Measurements from ENCODE around the gene SLC18A2. TPM values are rescaled to one million over a fixed set of nuclear protein-coding genes. Genes with fewer than 3 reads are reported as not detected.
A peak's percentile ranks its signal among the peaks of the same experiment; 100 is the strongest.
"Not testable (repeated sequence)": the region's sequence is repeated elsewhere in the genome, so short reads cannot be mapped to it uniquely, and the experiment has no call there.

SLC18A2 gene
- total RNA-seq (2014; rRNA removed; shearing (Covaris generic)) = not detected in 2 replicates

DNA sequence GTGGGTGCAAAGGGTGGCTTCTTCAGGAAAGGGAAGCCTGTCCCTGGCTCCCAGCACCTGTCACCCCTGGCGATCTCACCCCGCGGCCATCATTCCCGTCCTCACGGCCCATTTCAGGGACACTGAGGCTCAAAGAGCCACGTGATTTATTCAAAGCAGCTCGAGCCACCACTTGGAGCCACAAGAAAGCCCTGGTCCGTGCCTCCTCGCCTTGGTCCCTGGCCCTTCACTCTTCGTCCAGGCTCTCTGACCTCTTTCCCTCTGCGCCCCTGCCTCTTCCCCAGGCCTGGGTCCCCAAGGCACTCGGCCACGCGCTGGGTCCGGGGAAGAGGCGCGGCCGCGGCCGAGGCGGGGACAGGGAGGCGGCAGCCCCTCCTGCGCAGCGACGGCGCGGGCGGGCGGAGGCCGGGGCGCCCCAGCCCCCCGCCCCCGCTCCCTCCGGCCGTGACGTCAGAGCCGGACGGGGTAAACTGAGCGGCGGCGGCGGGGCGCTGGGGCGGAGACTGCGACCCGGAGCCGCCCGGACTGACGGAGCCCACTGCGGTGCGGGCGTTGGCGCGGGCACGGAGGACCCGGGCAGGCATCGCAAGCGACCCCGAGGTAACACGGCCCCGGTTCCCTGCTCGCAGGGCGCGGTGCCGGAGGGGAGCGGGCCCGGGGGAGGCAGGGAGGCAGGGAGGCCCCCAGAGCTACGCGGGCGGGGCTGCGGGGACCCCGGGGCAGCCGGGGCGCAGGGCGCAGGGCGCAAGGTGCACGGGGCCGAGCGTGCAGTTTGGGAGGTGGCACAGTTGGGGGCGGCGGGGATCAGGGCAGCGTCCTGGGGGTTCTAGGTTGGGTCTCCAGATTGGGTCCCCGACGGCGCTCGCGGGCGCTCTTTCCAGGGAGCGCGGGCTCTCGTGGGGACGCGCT lies at the start of gene SLC18A2:
Gene SLC18A2 (plus strand): TSS at position 494 of the 909 bp plus-strand sequence. CDS start 580 bp downstream, outside the sequence.
- DNase-seq (ENCODE audit: low read depth) = no peak

DNA sequence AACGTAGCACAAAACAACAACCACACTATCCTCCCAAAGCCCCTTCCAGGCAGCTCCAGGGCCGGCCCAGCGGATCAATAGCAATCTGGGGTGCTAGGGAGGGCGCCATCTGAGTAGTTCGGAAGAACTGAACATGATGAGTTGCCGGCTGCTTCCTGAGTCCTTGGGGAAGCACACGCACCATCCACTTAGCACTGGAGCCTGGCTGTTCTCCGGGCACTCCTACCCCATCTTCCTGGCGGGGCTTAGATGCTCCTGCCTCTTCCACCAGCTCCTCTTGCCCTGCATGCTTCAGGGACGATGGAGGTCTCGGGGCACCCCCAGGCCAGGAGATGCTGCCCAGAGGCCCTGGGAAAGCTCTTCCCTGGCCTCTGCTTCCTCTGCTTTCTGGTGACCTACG lies 43.7 kb upstream of the SLC18A2 start, which contains the start of gene KCNK18:
Gene KCNK18 (plus strand): TSS at position 301 of the 400 bp plus-strand sequence. CDS start 0 bp downstream, at position 301.
- DNase-seq (ENCODE audit: low read depth) = no peak

DNA sequence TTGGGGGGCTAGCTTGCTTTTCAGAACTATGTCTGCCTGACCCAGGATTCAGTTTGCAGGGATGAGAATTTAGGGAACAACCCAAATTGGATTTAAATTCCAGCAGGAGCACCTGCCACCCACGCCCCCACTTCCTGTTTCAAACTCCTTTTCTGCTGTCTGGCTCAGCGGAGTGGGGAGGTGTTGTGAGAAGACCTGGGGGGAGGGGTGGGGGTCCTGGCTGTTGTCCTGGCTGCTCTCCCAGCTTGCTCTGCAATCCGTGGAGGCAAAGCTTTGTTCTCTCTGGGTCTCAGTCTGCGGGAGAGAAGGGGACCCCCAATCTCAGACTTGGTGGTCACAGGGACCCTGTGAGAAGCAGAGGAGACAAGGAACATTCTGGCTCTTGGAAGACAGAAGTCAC lies 42.8 kb upstream of the SLC18A2 start:
- no peak for DNase-seq (ENCODE audit: low read depth)

DNA sequence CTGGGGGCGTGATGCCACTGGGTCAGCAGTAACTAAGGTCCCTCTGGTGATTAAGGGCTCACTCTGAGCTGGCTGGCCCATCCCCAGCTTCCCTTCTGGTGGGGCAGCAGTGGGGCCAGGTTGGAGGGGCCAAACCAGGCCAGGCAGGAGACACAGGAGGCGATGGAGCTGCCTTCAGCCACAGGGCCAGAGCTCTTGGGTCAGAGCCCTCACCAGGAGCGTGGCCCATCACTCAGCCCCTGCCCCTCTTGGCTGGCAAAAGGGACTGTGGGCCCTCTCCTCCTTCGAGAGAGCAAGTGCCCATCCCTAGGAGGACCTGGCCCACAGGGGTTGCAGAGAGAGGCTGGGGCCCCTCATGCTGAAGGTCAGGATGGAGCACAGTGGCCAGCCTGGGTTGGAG lies 39.1 kb upstream of the SLC18A2 start:
- no peak for DNase-seq (ENCODE audit: low read depth)

DNA sequence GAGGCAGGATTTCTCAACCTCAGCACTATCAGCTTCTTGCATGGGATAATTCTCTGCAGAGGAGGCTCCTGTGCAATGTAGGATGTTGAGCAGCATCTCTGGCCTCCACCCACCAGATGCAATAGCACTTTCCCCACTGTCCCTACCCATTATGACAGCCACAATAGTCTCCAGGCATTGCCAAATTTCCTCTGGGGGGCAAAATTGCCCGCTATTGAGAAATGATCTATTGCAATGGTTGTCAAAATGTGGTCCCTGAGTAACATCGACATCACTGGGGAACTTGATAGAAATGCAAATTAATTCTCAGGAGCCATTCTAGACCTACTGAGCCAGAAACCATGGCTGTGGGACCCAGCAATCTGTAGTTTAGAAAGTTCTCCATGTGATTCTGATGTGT lies 36.6 kb upstream of the SLC18A2 start:
- DNase-seq (ENCODE audit: low read depth) = no peak

DNA sequence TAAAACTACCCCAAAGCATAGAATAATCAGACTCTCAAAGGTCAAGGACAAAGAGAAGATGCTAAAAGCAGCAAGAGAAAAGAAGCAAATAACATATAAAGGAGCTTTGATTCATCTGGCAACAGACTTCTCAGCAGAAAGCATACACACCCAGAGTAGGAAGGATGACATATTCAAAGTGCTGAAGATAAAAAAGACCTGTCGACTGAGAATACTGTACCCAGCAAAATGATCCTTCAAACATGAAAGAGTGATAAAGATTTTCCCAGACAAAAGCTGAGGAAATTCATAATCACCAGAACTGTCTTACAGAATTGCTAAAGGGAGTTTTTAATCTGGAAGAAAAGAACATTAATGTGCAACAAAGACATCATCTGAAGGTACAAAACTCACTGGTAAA lies 28.7 kb upstream of the SLC18A2 start:
- DNase-seq (ENCODE audit: low read depth) = no peak

DNA sequence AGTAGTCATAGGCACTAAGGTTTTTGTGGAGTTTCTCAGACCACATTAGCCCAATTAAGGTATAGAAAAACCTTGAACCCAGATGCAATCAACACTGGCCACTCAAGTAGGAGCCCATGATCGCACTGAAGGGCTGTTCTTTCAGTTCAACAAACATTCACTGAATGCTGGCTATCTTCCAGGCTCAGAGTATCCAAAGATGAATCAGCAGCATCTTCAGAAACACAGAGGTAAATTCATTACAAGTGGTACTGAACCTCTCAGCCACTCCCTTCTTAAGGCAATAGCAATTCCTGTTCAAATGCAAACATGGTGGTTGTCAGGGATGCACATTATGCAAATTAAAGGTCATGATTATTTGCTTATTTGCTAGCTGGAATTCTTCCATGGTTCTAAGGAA lies 26.5 kb upstream of the SLC18A2 start:
- DNase-seq (ENCODE audit: low read depth) = peak; percentile 26

DNA sequence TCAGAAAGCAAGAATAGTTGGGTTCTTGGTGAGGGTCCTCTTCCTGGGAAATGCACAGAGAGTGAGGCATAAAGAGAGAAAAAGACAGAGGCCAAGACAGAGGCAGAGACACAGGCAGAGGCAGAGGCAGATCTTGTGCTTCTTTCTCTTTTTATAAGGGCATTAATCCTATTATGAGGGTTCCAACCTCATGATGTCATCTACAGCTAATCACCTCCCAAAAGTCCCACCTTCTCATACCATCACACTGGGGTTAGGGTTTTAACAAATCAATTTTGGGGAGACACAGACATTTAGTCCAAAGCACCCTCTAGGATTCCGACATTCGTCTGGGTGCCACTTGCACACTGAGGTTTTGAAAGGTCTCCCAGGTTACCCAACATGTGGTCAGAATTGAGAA lies 25.8 kb upstream of the SLC18A2 start:
- DNase-seq (ENCODE audit: low read depth) = no peak

DNA sequence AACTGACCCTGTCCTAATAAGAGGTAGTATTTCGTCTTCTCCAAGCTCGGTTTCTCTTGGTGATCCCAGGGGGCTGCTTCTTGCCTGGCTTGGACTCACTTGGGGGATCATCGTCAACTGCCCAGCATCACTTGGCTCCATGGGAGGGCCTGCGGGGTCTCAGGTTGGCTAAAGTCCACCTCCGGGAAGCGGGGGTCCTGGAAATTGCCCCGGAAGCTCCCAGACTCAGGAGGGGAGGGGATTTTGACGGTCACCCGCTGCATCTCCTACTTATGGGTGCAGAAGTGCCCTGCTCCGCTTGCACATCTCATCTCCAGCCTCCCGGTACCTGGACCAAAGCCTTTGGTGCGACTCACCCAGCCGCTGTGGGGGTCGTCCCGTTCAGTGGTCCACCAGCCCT lies 24.9 kb upstream of the SLC18A2 start:
- no peak for DNase-seq (ENCODE audit: low read depth)

DNA sequence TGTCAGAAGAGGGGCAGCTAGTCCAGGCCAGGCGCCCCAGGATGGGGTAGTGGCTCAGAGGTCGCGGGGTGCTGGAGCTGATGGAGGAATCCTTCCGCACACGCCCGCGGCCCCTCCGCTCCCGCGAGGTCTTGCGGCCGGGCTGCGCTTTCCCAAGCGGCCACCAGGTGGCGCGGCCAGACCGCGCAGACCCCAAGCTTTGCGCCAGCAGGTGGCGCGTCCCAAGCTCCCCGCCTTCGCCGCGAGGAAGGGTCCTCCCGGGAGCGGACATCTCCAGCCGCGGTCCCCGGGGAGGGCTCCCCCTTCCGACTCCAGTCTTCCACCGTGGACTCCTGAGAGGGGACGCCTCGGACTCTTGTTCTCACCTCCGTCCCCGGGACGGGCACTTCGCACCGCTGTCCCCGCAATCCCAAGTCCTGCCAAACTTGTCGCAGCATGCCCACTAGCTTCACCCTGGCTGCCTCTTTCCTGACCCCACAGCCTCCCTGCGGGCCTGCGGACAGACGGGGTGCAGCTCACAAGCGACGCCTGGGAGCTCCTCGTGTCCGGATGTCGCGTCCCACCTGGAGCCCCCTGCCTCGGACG lies 24.2 kb upstream of the SLC18A2 start:
- no peak for DNase-seq (ENCODE audit: low read depth)

DNA sequence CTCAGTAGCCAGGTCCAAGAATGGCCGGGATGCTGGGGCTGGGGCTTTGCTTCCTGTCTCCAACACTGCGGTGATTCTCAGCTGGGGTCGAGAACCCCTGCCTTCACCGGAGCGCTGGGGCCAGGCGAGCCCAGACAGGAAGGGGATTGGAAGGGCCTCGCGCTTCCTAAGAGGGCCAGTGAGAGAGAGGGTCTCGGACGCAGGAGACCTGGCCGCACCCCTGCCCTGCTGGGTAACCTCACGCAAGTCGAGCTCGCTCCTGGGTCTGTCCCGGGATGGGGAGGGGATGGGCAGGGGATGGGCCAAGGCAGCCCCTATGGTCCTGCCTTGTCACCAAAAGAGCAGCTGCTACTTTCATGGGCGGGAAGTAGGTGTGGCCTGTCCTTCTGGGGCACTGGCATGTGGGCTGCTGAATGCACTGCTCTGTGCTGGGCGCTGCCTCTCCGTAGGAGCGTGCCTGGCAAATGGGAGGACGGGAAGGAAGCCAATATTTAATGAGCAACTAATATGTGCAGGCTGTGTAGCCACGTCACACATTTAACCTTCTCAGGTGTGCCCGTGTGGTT lies 23.6 kb upstream of the SLC18A2 start:
- DNase-seq (ENCODE audit: low read depth) = no peak

DNA sequence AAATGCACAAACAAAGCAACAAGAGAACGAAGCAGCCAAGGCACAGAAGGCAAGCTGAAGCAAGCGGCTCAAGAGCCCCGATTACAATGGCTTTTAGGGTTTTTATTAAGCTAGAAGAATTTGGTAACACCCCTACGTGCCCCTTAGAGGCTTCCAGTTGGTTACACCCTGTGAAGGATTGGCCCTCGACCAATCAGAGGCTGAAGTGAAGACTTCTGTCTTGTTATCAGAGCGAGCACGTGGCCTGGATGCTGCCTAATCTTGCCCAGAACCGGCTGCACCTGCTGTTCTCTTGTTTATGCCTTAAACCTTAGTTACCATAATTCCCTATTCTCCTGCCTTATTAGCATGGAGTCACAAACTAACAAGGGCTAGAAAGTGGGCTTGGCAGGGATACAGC lies 22.3 kb upstream of the SLC18A2 start:
- DNase-seq (ENCODE audit: low read depth) = no peak

DNA sequence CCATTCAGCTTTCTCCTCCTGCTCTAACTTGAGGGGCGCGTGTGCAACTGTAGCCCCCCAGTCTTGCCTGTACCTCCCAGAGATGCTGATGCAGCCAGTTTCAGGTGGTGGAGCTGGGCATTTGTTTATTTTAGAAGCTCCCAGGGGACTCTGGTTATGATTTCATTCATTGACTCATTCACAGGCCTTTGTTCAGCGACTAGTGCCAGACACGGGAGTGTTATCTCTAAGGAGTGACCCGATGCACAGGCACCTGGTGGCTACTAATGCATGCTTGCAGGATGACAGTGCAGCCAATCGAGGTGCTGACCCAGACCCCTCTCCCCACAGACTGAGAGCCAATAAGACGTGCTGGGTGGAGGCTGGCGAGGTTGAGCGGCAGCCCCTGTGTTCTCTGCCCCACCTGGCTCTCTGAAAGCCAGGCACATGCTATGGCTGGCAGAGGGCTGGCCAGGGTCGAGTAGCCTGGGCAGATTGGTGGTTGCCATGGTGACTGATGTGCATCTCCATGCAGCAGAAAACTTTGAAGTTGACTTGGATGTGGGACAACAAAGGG lies 19.7 kb upstream of the SLC18A2 start:
- peak; percentile 67 for DNase-seq (ENCODE audit: low read depth)

DNA sequence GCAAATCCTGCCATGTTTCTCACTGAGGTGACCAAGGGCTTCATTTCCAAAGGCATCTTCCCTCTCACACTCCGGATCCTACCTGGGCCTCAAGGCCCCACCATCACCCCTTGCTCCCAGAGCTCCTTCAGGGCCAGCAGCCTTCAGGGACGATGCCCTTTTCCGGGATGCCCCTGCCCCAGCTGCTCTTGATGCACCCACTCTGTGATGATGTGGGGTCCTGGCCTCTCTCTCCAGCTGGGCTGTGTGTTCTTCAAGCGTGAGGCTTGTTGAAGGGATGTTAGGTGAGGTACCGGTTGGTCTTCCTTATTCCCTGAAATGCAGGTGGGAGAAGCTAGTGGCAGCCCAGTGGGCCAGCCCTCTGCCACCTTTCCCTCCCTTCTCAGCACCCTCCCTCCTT lies 18.4 kb upstream of the SLC18A2 start:
- no peak for DNase-seq (ENCODE audit: low read depth)

DNA sequence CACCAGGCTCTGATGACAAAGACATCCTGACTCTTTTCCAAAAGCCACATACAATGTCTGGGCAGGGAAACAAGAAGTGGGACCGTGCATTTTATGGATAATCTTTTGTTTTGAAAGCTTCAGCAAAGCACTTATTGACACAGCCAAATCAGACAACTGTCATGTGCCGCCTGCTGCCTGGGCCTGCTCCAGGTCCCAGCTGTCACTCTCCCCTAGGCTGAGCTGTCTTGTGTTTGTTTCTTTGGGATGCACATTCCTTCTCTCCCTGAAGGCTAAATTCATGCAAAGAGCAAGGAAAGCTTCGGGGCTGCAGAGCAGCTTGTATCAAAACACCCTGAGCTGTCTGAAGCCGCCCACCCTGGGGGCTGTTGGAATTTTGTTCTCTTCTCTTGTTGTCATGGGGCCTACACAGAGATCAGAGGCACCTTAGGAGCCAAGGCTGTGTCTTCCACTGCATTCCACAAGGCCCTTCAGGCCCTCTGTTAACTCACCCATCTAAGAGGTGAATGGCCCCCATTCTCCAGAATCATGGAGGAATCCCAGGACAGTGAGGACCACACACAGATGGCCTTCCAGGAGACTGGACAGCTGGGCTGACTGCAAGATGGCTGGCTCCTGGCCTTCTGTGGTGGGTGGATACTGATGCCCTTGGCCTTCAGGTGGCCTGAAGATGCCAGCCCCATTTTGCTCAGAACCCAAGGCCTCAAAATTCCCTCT lies 17.8 kb upstream of the SLC18A2 start:
- no peak for DNase-seq (ENCODE audit: low read depth)

DNA sequence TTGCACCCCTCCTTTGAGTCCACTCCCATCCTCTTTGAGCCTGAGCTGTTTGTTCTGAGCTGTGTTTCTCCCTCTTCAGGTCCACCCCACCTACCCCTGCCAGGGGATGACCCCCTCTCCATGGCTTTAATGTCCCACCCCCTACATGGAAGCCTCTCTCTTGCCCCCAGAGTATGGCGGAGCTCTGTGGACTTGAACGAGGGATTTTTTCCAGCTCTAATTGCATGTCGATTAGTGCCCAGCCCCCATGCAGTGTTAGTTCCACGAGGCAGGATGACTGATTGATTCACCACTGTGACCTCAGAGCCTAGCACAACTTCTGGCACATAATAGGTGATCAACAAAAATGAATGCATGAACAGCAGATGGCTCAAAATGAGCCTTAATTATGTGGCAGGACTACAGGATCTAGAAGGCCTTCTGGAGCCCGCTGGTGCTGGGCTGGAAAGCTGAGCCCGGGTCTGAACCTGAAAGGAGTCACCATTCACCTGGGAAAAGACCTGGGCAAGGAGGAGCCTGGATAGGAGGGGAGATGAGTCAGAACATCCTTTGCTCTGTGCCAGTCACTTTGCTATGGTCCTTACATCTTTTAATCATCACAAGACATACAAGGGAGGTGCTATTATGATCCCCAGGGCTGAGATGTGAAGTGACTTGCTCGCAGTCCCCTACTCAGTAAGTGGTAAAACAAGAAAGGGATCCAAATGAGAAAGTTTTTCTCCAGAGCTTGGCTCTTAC lies 17.1 kb upstream of the SLC18A2 start:
- no peak for DNase-seq (ENCODE audit: low read depth)

DNA sequence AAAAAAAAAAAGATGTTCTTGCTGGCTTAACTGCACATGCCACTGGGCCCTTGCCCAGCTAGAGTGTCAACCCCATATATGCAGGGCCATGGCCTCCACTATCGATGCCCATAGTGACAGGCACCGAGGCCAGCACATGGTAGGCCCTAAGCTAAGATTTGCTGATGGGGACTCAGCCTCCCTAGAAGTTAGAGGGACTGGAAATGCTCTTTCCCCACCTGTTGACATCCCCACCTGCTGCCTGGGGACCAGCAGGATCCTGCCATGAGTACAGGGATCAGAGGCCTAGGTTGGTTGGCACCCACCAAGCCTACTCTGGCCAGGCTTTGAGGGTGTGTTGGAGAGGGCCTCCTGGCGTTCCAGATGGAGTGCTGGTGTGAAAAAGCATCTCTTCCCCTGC lies 16.0 kb upstream of the SLC18A2 start:
- no peak for DNase-seq (ENCODE audit: low read depth)

DNA sequence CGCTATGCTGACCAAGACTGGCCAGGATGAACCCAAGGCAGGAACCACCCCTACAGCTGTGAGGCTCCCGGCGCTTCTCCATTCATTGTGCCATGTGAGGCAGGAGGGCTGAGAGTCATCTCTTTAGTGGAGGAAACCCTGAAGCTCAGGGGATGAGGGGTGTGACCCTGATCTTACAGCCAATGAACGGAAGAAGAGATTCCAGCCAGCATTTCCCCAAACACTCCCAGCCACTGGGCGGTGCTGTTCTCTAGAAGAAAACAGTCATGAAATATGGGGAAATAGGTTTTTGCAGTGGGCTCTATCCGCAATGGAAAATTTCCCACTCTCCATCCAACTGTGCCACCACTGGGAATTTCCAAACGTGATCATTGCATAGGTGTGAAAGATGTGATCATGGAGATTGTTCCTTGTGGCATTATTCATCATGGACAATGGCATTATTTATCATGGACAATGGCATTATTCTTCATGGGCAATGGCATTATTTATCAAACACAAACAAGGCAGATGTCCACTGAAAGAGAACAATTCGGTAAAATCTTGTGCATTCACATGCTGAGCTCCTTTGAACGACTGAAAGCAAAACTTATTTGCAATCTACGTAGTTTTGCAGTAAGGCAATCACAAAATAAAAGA lies 14.0 kb upstream of the SLC18A2 start:
- peak; percentile 18 for DNase-seq (ENCODE audit: low read depth)

DNA sequence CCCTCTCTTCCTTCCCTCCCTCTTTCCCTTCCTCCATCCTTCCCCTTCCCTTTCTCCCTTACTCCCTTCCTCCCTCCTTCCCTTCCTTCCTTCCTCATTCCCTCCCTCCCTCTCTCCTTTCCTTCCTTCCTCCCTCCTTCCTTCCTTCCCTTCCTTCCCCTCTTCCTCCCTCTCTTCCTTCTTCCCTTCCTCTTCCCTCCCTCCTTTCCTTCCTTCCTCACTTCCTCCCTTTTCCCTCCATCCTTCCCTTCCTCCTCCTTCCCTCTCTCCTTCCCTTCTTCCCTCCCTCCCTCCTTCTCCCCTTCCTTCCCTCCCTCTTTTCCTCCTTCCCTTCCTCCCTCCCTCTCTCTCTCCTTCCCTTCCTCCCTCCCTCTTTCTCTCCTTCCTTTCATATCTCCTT lies 12.7 kb upstream of the SLC18A2 start:
- DNase-seq (ENCODE audit: low read depth) = no peak

DNA sequence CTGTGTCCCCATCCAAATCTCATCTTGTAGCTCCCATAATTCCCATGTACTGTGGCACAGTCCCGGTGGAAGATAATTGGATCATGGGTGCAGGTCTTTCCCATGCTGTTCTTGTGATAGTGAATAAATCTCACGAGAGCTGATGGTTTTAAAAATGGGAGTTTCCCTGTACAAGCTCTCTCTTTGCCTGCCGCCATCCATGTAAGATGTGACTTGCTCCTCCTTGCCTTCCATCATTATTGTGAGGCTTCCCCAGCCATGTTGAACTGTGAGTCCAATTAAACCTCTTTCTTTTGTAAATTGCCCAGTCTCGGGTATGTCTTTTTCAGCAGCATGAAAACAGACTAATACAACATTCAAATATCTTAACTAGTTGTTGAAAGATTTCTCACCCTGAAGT lies 10.8 kb upstream of the SLC18A2 start:
- not testable (repeated sequence) for DNase-seq (ENCODE audit: low read depth)

All from M059J (cell line).